Fibroblast of skin of left quadriceps (primary cell): ENCODE results near the gene PRKCSH.
"Not testable (repeated sequence)": the region's sequence is repeated elsewhere in the genome, so short reads cannot be mapped to it uniquely, and the experiment has no call there.

ENCODE experiments used
- DNase-seq, 2 experiments: peaks; one replicate each; pipeline ENCODE4 v3.0.0-alpha.2; 2013; ENCODE audit warnings: low read depth in 2 of 2

PRKCSH gene

DNA sequence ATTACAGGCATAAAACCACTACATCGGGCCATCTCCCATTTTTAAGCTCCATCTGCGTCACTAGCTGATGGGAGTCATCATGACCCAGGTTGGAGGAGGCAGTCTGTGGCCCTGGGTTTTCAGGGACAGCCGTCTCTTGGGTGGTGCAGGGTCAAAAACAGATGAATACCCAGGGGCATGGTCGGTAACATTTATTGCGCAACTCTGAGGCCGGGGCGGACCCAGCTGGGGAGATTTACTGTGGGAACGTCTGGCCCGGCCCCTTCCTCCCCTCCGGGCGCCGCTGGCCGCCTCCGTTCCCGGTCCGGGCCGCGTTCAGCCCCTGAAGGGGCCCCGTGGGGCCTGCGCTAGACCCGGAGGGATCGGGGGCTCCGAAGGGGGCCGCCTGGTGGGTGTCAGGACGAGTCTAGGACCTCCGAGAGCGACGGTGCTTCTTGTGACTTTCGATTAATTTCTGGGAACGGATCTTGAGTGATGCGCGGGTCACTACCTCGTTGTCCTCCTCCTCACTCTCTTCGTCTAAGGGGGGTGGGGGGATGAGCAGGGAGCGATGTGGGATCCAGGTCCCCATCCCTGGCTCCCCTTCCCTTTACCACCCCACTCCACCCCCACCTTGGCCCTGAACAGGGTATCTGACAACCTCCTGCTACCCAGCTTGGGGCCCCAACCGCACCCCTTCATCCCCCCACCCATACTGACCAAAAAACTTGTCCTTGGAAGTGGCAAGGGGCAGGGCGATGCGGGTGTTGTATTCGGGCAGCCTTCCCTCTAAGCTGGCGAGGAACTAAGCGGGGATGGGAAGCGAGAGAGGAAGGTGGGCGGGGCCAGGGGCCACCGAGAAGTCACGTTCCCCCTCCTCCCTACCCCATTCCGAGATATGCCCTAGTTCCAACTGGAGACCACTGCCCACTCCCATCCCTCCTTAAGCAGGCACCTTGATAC is 14.7 kb upstream of the PRKCSH start:
- no peak for DNase-seq

DNA sequence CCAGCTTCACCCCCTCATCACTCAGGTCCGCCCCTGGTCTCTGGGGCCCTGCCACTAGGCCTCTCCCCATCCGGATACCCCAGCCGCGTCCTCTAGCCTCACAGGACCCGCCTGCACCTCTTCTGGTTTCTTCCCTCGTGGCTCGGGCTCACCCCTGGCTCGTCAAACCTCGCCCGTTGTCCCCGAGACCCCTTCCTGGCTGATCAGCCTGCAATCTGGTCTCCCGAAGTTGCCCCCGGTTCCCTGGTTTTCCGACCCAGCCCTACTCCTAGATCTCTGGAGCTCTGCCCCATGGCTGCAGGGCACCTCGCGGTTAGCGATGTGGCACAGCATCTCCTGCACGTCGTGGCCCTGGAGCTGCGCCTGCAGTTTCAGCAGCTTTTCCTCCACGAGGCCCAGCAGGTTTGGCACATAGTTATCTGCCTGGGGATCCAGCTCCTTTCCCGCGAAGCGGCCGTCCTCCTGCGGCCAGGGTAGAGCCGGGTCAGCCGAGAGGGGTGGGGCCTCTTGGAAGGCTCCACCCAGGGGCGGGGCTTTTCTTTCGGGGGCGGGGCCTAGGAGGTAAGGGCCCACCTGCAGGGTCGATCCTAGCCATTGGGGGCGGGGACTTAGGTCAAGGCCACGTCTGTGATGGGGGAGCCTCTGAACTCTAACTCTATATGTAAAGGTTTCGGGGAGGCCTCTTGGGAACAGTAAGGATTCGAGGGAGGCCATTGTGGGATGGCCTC is 13.9 kb upstream of the PRKCSH start:
- DNase-seq = no peak

DNA sequence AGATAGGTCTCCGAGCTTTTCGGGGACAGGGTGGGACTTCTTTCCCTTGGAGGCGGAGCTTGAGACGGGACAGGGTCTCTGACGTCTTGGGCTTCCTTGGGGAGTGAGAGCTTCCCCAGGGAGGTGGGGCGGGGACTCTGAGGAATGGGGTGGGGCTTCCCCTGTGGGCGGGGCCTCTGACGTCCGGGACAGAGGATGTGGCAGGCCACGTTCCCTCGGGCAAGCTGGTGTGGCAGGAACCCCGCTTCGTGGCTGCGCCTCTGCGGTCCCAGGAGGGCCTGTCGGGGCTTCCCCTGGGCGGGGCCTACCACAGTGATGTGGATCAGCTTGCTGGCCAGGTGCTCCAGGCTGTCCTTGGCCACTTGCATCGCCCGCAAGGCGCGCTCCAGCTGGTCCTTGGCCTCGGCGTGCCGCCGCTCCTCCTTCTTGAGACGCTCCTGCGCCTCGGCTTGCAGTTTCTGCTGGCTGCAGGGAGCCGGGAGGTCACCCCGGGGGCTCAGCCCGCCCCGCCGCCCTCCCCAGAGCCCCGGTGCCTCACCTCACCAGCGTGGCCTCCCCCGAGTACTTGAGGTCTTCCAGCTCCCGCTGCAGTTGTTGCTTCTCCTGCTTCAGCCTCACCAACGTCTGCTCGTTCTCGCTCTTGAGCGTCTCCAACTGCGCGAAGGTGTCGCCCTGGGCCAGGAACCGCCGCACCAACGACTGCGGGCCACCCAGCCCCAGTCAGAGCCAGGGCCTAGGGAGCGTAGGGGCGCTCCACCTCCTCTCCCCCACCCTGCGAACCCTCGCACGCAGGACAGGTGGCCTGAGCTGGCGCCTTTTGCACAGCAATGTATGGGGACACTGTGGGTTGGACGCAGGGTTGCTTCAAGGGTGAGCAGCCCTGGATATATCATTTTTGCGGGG is 13.0 kb upstream of the PRKCSH start:
- no peak for DNase-seq

DNA sequence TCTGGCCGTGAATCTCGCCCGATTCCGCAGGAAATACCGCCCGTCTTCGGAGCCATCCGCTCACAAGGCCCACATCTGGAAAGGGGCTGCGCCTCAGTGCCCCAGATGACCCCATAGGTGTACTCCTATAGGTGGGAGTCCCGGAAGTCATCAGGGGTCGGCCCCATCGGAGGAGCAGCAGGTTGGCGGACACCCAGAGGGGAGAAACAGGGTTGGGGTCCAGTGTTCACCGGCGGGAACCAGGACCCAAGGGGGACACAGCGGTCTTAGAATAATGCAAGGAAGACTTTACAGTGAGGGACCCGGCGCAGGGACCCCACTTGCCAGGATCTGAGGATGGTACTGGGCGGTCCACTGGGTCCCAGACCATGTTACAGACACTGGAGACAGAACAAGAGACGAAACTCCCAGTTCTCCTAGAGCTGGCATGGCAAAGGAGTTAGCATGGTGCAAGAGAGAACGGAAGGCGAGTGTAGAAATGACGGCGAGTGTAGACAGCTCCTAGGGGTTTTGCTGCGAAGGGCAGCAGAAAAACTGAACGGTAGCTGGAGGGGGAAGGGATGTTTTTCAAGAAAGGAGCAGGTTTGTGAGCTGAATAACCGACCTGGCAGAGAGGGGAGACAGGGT is 12.2 kb upstream of the PRKCSH start:
- no peak for DNase-seq

DNA sequence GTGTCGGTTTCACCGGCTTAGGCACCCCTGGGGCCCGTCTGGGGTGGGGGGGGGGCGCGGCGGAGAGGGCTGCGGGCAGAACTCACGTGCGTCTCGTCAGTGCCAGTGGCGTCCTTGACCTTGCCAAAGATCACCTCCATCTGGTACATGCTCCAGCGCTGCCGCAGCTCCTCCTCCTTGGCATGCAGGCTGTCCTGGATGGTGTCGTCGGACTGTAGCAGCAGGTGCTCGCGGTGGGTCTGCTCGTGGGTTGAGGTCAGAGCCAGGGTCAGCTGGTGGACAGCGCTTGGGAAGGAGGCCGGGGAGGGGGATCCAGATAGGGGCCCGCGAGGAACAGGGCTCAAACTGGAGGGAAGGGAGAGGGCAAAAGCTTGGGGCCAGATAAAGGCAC is 11.6 kb upstream of the PRKCSH start:
- DNase-seq = no peak

DNA sequence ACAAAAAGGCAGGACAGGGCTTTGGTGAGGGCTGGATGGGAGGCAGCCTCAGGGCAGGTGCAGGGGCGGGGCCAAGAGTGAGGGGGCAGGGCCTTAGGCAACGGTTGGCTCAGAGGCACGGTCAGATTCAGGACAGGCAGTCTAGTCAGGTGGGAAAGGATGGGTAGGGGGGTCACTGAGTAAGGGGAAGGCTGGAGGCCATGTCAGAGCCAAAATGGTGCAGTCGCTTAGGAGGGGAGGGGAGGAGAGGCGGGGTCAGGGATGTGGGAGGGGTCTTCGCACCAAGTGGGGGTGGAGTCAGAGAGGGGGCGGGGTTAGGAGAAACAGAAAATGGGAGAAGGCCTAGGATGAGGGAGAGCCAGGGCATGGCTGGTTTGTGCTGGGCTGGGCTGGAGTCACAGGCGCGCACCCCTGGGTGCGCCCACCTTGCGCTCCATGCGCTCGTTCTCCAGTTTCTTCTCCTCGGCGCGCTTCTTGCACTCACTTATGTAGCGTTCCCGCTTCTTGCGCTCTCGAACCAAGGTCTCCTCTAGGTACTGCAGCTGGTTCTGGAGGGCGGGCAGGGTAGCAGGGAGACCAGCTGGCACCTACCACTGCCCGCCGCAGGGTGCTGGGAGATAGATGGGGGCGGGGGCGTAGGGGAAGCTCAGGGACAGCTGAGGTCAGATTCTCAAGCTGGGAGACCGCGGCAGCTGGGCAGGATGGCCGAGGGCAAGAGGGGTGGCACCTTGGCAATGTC is 9.5 kb upstream of the PRKCSH start:
- DNase-seq = no peak

DNA sequence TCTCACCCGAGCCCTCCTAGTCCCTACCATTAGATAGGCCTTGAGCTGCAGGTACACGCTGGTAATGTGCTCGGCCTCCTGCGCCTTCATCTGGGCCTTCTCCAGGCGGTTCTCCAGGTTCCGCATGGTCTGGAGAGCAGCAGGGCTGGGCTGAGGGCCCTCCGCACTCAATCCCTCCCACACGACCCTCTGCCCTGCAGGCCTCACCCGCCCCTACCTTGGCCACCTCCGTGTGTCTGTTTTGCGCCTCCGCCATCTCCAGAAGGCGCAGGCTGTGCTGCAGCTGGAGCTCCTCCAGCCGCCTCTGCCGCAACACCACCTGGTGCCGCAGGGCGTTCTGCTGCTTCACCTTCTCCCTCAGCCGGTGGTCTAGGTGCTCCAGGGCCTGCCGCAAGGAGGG is 8.8 kb upstream of the PRKCSH start:
- no peak for DNase-seq

DNA sequence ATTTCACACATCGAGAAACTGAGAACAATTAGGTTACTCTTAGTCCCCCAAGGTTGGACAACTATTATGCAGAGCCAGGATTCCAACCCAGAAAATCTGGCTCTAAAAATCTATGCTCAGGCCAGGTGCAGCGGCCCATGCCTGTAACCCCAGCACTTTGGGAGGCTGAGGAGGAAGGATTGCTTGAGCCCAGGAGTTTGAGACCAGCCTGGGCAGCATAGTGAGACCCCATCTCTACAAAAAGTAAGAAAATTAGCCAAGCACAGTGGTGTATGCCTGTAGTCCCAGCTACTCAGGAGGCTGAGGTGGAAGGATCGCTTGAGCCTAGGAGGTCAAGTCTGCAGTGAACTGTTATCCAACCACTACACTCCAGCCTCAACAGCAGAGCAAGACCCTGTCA is 1.9 kb upstream of the PRKCSH start:
- DNase-seq = not testable (repeated sequence)

DNA sequence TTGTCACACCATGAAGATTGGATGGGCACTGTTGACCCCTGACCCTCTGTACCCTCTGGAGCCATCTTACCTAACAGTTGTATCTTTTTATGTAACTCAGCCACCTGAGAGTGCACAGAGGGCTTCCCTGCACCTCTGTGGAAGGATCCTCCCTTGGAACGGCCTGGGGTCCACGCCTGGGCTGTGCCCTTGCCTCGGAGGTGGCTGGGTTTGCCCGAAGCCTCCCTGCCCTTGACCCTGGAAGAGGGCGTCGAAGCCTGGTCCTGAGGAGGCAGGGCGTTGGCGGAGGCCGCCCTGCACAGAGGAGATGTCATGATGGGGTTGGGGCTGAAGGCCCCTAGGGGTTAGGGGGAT is 755 bp upstream of the PRKCSH start:
- DNase-seq = no peak

DNA sequence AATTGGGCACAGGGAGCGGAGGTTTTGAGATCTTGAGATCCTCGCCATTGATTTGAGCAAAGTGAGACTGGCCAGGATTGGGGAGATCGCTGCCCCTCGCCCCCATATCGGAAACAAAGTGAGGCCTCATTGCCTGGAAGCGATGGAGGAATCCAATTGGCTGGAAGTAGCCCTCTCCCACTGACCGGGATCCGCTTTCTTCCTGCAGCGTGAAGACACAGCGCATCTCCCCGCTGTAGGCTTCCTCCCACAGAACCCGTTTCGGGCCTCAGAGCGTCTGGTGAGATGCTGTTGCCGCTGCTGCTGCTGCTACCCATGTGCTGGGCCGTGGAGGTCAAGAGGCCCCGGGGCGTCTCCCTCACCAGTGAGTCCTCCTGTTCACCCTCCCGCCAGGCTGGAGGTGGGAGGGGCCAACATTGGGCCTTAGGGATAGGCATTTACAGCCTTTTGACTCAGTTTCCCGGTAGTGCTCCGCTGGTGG is 438 bp downstream of the PRKCSH start:
- no peak for DNase-seq

DNA sequence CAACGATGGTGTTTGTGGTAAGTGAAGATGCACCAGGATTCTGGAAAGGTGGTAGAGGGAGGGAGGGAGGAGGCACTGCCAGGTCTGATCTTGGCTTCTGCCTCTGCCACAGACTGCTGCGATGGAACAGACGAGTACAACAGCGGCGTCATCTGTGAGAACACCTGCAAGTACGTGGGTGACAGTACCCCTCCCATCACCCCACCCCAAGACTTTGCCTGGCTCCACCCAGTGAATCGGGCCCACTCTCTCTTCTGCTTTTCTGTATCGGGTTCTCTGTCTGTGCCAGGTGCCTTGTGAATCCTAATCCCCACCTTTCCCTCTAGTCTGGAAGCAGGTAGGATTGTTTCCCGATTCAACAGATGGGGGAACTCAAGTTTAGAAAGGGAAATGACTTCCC is 2.5 kb downstream of the PRKCSH start:
- DNase-seq = no peak

DNA sequence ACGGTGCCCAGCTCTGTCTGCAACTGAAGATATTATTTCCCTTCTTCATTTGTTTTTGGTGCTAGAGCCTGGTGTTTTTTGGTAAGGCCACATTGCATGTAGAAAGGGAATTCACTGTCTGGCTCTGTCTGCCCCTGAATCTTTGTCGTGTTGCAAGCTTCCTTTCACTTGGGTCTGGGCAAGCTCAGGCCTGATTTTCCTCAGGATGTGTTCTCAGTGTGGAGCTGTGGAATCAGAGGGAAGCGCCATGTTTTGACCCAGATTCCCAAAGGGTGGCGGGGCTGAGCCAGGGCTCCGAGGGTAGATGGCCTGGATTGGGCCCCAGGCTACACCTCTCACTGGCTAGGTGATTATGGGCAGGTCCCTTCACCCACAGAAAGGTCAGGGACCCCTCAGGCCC is 8.6 kb downstream of the PRKCSH start:
- DNase-seq = no peak

DNA sequence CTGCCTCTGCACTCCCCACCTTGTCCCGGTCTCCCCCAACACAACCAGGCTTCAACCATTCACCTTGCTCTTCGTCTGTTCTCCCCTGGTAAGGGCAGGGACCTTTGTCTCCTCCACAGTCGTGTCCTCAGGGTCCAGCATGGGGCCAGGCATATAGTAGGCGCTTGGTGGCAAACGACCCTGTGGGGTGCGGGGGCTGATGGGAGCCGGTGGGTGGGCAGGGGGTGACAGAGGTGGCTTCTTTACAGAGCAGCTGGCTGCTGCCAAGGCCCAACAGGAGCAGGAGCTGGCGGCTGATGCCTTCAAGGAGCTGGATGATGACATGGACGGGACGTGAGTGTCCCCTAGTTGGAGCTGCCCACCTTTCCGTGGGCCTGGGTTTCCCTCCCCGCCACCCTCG is 9.7 kb downstream of the PRKCSH start:
- no peak for DNase-seq

DNA sequence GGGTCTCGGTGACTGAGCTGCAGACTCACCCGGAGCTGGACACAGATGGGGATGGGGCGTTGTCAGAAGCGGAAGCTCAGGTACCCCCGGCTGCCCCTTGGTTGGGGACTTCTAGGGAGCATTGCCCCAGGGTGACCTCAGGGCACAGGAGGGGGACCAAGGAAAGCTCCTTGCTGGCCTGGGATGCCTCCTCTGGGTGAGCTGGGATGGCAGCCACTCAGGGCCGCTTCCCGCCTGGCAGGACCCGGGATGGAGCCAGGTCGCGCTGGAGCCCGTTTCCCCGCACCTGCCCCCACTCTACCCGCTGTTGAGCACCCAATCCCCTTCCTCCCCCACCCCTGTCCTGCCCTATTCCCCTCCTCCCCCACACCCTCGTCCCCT is 10.8 kb downstream of the PRKCSH start:
- no peak for DNase-seq

DNA sequence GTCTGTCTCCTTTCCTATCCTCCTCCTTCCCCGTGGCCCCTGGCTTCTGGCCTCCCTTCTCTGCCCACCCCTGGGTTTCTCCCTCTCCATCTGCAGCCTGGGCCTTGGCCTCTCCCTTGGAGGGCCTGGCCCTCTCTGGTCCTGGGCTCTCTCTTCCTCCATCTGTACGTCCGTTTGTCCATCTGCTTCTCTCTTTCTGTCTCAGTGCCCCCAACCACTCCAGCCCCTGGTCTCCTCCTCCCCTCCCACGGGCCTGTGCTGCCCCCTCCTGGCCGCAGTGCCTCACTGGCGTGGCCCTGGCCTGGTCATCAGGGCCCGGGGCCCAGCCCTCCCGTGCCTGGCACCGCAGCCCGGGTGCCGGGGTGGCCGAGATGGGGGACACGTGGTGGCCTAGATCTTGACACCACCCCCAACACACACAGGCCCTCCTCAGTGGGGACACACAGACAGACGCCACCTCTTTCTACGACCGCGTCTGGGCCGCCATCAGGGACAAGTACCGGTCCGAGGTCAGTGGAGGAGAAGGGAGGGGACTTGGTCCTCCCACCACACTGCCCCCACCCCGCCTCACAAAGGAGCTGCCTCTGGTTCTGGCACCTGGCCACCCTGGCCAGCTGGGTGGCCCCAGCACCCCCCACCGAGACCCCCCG is 11.3 kb downstream of the PRKCSH start:
- no peak for DNase-seq

DNA sequence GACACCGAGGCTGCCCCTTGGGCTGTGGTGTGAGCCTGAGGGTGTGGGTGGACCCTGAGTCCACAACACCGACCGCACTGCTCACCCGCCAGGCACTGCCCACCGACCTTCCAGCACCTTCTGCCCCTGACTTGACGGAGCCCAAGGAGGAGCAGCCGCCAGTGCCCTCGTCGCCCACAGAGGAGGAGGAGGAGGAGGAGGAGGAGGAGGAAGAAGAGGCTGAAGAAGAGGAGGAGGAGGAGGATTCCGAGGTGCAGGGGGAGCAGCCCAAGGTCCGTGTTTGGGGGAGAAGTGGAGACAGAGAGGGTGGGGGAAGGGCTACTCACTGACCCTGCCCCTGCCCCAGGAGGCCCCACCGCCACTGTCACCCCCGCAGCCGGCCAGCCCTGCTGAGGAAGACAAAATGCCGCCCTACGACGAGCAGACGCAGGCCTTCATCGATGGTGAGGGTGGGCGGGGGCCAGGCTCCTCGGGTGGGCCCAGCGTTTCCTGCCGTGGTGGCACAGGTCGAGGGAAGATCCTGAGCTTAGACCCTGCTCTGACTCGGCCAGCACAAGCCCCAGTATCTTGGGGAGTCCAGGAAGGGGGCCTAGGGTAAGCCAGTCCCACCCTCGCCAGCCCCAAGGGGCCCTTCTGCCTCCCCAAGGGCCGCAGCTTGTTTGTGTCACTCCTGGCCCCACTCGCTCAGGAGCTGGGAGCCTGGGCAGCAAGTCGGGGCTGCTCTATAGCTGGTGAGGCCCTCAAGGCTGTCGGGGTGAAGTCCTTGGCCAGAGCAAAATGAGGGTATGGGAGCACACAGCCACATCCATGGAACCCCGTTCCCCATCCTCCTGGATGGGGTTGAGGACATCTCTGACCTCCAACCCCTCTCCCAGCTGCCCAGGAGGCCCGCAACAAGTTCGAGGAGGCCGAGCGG is 12.2 kb downstream of the PRKCSH start:
- no peak for DNase-seq

DNA sequence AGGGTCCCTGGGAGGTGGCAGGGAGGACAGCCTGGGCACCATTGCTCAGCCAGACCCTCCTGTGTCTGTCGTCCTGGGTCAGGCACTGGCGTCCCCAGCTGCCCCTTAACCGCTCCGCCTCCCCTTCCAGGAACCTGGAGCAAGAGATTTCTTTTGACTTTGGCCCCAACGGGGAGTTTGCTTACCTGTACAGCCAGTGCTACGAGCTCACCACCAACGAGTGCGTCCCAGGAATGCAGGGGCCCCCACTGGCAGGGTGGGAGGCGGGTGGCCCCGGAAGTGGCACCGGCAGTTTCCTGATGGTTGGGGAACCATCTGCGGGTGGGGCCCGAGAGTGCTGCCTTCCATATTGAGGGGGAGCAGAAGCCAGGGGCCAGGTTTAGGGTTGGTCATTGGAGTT is 13.0 kb downstream of the PRKCSH start:
- DNase-seq = no peak

DNA sequence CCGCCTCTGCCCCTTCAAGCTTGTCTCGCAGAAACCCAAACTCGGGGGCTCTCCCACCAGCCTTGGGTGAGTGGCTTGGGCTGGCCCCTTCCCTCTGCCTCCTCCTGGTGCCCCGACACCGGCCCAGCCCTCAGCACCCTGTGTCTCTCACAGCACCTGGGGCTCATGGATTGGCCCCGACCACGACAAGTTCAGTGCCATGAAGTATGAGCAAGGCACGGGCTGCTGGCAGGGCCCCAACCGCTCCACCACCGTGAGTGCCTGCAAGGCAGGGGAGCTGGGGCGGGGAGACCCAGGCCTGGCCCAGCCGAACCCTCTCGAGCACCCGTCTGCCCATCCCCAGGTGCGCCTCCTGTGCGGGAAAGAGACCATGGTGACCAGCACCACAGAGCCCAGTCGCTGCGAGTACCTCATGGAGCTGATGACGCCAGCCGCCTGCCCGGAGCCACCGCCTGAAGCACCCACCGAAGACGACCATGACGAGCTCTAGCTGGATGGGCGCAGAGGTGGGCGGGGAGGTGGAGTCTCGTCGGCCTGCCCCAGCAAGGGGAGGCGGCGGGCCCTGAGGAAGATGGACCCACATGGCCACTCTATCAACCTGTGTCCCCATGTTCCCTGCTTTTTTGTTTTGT is 13.6 kb downstream of the PRKCSH start:
- no peak for DNase-seq
